ENCODE results near the gene F13A1. TPM values are rescaled to one million over a fixed set of nuclear protein-coding genes. Genes with fewer than 3 reads are reported as not detected.
A peak's percentile ranks its signal among the peaks of the same experiment; 100 is the strongest.

The F13A1 gene
- total and polyA plus RNA-seq, 3 experiments from 2014 or later: 0.16 to 0.51 (median 0.42) TPM

- no peaks in the 10 kb centered on the region for H3K9me3 Mint-ChIP-seq
- POLR2A ChIA-PET: no interaction called here
- H3K36me3 Mint-ChIP-seq: no peaks in the 10 kb centered on the region
- CTCF ChIA-PET: no interaction called here
- H3K27ac ChIP-seq (ENCODE audit: low read depth, low read length): no peak overlapping the region
- H3K27me3 ChIP-seq (ENCODE audit: insufficient read depth, low read length, poor library complexity, severe bottlenecking): no peaks in the 10 kb centered on the region
- H3K4me3 Mint-ChIP-seq: no peak overlapping the region
- no peaks in the 10 kb centered on the region for H3K36me3 ChIP-seq (ENCODE audit: insufficient read depth, low read length)
- no peaks in the 10 kb centered on the region for H3K4me1 Mint-ChIP-seq
- H3K4me3 ChIP-seq (ENCODE audit: low read length): no peak overlapping the region
- no peaks in the 10 kb centered on the region for H3K9me3 ChIP-seq (ENCODE audit: low read length)
- H3K27ac Mint-ChIP-seq: no peak overlapping the region
- DNase-seq: no peak
- H3K27me3 Mint-ChIP-seq: peaks cover 18 to 60% of the 10 kb centered on the region in 2 donors
- no peaks in the 10 kb centered on the region for H3K4me1 ChIP-seq (ENCODE audit: insufficient read depth, low read length)
Observed at GRCh38 chr6:6248651-6249050, 71.8 kb downstream of the F13A1 start.

- H3K9me3 ChIP-seq (ENCODE audit: low read length): no peaks in the 10 kb centered on the region
- H3K4me1 ChIP-seq (ENCODE audit: insufficient read depth, low read length): no peaks in the 10 kb centered on the region
- Mint-ChIP-seq H3K9me3 (peaks cover 0 to 3% (median 0%) of the 10 kb centered on the region in 5 donors), H3K4me3 (no peak overlapping the region), H3K27me3 (peaks cover 22 to 55% of the 10 kb centered on the region in 2 donors), H3K36me3 (no peaks in the 10 kb centered on the region), H3K27ac (peak overlapping the region in 1 of 8 donors; percentile 16), H3K4me1 (no peaks in the 10 kb centered on the region)
- no peaks in the 10 kb centered on the region for H3K36me3 ChIP-seq (ENCODE audit: insufficient read depth, low read length)
- DNase-seq: no peak
- ChIA-PET CTCF (no interaction called here), POLR2A (no interaction called here)
- H3K27ac ChIP-seq (ENCODE audit: low read depth, low read length): no peak overlapping the region
- H3K27me3 ChIP-seq (ENCODE audit: insufficient read depth, low read length, poor library complexity, severe bottlenecking): no peaks in the 10 kb centered on the region
- no peak overlapping the region for H3K4me3 ChIP-seq (ENCODE audit: low read length)
Observed at GRCh38 chr6:6246544-6246943, 73.9 kb downstream of the F13A1 start.

- POLR2A ChIA-PET: no interaction called here
- Histone ChIP-seq H3K36me3 (ENCODE audit: insufficient read depth, low read length) (no peaks in the 10 kb centered on the region), H3K4me3 (ENCODE audit: low read length) (no peak overlapping the region), H3K27ac (ENCODE audit: low read depth, low read length) (no peak overlapping the region), H3K4me1 (ENCODE audit: insufficient read depth, low read length) (no peaks in the 10 kb centered on the region), H3K27me3 (ENCODE audit: insufficient read depth, low read length, poor library complexity, severe bottlenecking) (no peaks in the 10 kb centered on the region), H3K9me3 (ENCODE audit: low read length) (no peaks in the 10 kb centered on the region)
- no peak overlapping the region for H3K27ac Mint-ChIP-seq
- no peaks in the 10 kb centered on the region for H3K36me3 Mint-ChIP-seq
- no peak overlapping the region for H3K4me3 Mint-ChIP-seq
- CTCF ChIA-PET: no interaction called here
- H3K9me3 Mint-ChIP-seq: peaks cover 0 to 3% (median 0%) of the 10 kb centered on the region in 5 donors
- no peak for DNase-seq
- H3K4me1 Mint-ChIP-seq: no peaks in the 10 kb centered on the region
- H3K27me3 Mint-ChIP-seq: peaks cover 8 to 37% of the 10 kb centered on the region in 2 donors
Observed at GRCh38 chr6:6244624-6245023, 75.8 kb downstream of the F13A1 start.

- Mint-ChIP-seq H3K36me3 (no peaks in the 10 kb centered on the region), H3K27me3 (peaks cover 8 to 33% of the 10 kb centered on the region in 2 donors), H3K9me3 (peaks cover 0 to 3% (median 0%) of the 10 kb centered on the region in 5 donors), H3K4me3 (no peak overlapping the region), H3K27ac (no peak overlapping the region), H3K4me1 (no peaks in the 10 kb centered on the region)
- ChIA-PET POLR2A (no interaction called here), CTCF (no interaction called here)
- no peaks in the 10 kb centered on the region for H3K36me3 ChIP-seq (ENCODE audit: insufficient read depth, low read length)
- no peak overlapping the region for H3K27ac ChIP-seq (ENCODE audit: low read depth, low read length)
- no peaks in the 10 kb centered on the region for H3K27me3 ChIP-seq (ENCODE audit: insufficient read depth, low read length, poor library complexity, severe bottlenecking)
- no peaks in the 10 kb centered on the region for H3K9me3 ChIP-seq (ENCODE audit: low read length)
- no peak for DNase-seq
- no peaks in the 10 kb centered on the region for H3K4me1 ChIP-seq (ENCODE audit: insufficient read depth, low read length)
- no peak overlapping the region for H3K4me3 ChIP-seq (ENCODE audit: low read length)
Observed at GRCh38 chr6:6243846-6244245, 76.6 kb downstream of the F13A1 start.

GRCh38 chr6:6239598-6240581 is 80.6 kb downstream of the F13A1 start:
- no peak overlapping the region for H3K27ac Mint-ChIP-seq
- H3K27me3 Mint-ChIP-seq: peaks cover 9 to 21% of the 10 kb centered on the region in 2 donors
- no peaks in the 10 kb centered on the region for H3K36me3 Mint-ChIP-seq
- H3K4me1 Mint-ChIP-seq: no peaks in the 10 kb centered on the region
- H3K36me3 ChIP-seq (ENCODE audit: insufficient read depth, low read length): no peaks in the 10 kb centered on the region
- no peak overlapping the region for H3K27ac ChIP-seq (ENCODE audit: low read depth, low read length)
- no peaks in the 10 kb centered on the region for H3K9me3 ChIP-seq (ENCODE audit: low read length)
- ChIA-PET POLR2A (no interaction called here), CTCF (no interaction called here)
- H3K9me3 Mint-ChIP-seq: peaks cover 0 to 3% (median 0%) of the 10 kb centered on the region in 5 donors
- no peaks in the 10 kb centered on the region for H3K27me3 ChIP-seq (ENCODE audit: insufficient read depth, low read length, poor library complexity, severe bottlenecking)
- H3K4me1 ChIP-seq (ENCODE audit: insufficient read depth, low read length): no peaks in the 10 kb centered on the region
- DNase-seq: no peak
- H3K4me3 Mint-ChIP-seq: no peak overlapping the region
- H3K4me3 ChIP-seq (ENCODE audit: low read length): no peak overlapping the region

GRCh38 chr6:6236730-6237469 is 83.6 kb downstream of the F13A1 start:
- DNase-seq: no peak
- Mint-ChIP-seq H3K36me3 (no peaks in the 10 kb centered on the region), H3K4me3 (no peak overlapping the region), H3K27me3 (peaks cover 8% of the 10 kb centered on the region in 2 donors), H3K9me3 (peaks cover 0 to 2% (median 0%) of the 10 kb centered on the region in 5 donors), H3K4me1 (no peaks in the 10 kb centered on the region), H3K27ac (no peak overlapping the region)
- Histone ChIP-seq H3K9me3 (ENCODE audit: low read length) (no peaks in the 10 kb centered on the region), H3K36me3 (ENCODE audit: insufficient read depth, low read length) (no peaks in the 10 kb centered on the region), H3K4me1 (ENCODE audit: insufficient read depth, low read length) (no peaks in the 10 kb centered on the region), H3K27me3 (ENCODE audit: insufficient read depth, low read length, poor library complexity, severe bottlenecking) (no peaks in the 10 kb centered on the region), H3K27ac (ENCODE audit: low read depth, low read length) (no peak overlapping the region), H3K4me3 (ENCODE audit: low read length) (no peak overlapping the region)
- CTCF ChIA-PET: no interaction called here
- POLR2A ChIA-PET: no interaction called here

GRCh38 chr6:6235786-6236185 is 84.7 kb downstream of the F13A1 start:
- CTCF ChIA-PET: no interaction called here

GRCh38 chr6:6234963-6235362 is 85.5 kb downstream of the F13A1 start:
- H3K27me3 ChIP-seq (ENCODE audit: insufficient read depth, low read length, poor library complexity, severe bottlenecking): no peaks in the 10 kb centered on the region

More at GRCh38 chr6:6235786-6236185, 84.7 kb downstream of the F13A1 start:
- H3K27me3 ChIP-seq (ENCODE audit: insufficient read depth, low read length, poor library complexity, severe bottlenecking): no peaks in the 10 kb centered on the region
- H3K27ac Mint-ChIP-seq: no peak overlapping the region
- no peak overlapping the region for H3K27ac ChIP-seq (ENCODE audit: low read depth, low read length)
- H3K36me3 ChIP-seq (ENCODE audit: insufficient read depth, low read length): no peaks in the 10 kb centered on the region
- DNase-seq: no peak
- no peaks in the 10 kb centered on the region for H3K4me1 ChIP-seq (ENCODE audit: insufficient read depth, low read length)
- H3K36me3 Mint-ChIP-seq: no peaks in the 10 kb centered on the region
- H3K9me3 Mint-ChIP-seq: peaks cover 0 to 9% (median 0%) of the 10 kb centered on the region in 5 donors
- POLR2A ChIA-PET: no interaction called here
- H3K4me3 ChIP-seq (ENCODE audit: low read length): no peak overlapping the region
- peaks cover 9 to 16% of the 10 kb centered on the region in 2 donors for H3K27me3 Mint-ChIP-seq
- H3K4me3 Mint-ChIP-seq: no peak overlapping the region
- H3K9me3 ChIP-seq (ENCODE audit: low read length): no peaks in the 10 kb centered on the region
- H3K4me1 Mint-ChIP-seq: no peaks in the 10 kb centered on the region

More at GRCh38 chr6:6234963-6235362, 85.5 kb downstream of the F13A1 start:
- H3K9me3 ChIP-seq (ENCODE audit: low read length): no peaks in the 10 kb centered on the region
- H3K4me3 Mint-ChIP-seq: no peak overlapping the region
- H3K27me3 Mint-ChIP-seq: peaks cover 14 to 16% of the 10 kb centered on the region in 2 donors
- DNase-seq: no peak
- no peaks in the 10 kb centered on the region for H3K4me1 Mint-ChIP-seq
- no peaks in the 10 kb centered on the region for H3K36me3 Mint-ChIP-seq
- no peaks in the 10 kb centered on the region for H3K36me3 ChIP-seq (ENCODE audit: insufficient read depth, low read length)
- no peak overlapping the region for H3K27ac ChIP-seq (ENCODE audit: low read depth, low read length)
- no peak overlapping the region for H3K4me3 ChIP-seq (ENCODE audit: low read length)
- no peaks in the 10 kb centered on the region for H3K4me1 ChIP-seq (ENCODE audit: insufficient read depth, low read length)
- H3K9me3 Mint-ChIP-seq: peaks cover 0 to 9% (median 0%) of the 10 kb centered on the region in 5 donors
- H3K27ac Mint-ChIP-seq: no peak overlapping the region
- ChIA-PET CTCF (no interaction called here), POLR2A (no interaction called here)
